ENCODE results near the gene DDX54.

GRCh38 chr12:113189361-113189760 lies 4.1 kb upstream of the DDX54 start:
- no peak for TF ChIP-seq CTCF (IDR thresholded peaks at IDR 0.05; ENCODE audit: insufficient read depth, low read length)
- TF ChIP-seq POLR2AphosphoS5 (IDR thresholded peaks at IDR 0.05; ENCODE audit: low read depth): no peak
- TF ChIP-seq REST (IDR thresholded peaks at IDR 0.05; ENCODE audit: insufficient replicate concordance, low read depth): no peak
- TF ChIP-seq GABPA (IDR thresholded peaks at IDR 0.05; ENCODE audit: low read depth): no peak
- TF ChIP-seq SPI1 (IDR thresholded peaks at IDR 0.05; ENCODE audit: borderline replicate concordance, low read depth): no peak

Measured in HL-60 (cell line).